ENCODE data around the gene MAMDC2. TPM values are rescaled to one million over a fixed set of nuclear protein-coding genes. Genes with fewer than 3 reads are reported as not detected.

The MAMDC2 gene
- total and polyA plus RNA-seq, 2 of the 4 experiments (the other 2 are of a cell fraction): 5.0 to 5.2 TPM

DNA sequence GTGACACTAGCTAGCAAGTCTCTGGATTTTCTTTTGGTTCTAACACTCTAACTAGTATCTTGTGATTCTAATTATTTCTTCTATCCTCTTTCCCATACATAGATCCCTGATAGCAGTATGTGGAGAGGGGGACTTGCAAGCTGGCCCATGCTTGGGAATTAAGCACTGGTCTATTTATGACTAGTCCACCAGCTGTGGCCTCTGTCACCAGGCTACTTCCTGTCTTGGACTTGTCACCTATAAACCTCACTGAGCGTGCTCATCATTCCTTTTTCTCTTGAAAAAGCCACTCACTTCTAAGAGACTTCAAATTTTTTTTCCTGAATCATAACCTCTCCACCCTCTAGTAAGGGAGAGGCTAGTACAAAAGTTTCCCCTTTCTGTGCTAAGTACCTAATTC is 32.3 kb upstream of the MAMDC2 start:
- ChIA-PET POLR2A (ENCODE audit: unreplicated experiment) (no interaction called here), CTCF (no interaction called here)
- Histone ChIP-seq H2AK5ac (ENCODE audit: low read depth, low read length) (no peak overlapping the region), H2BK20ac (ENCODE audit: low read depth, low read length) (no peak overlapping the region), H3K27me3 (ENCODE audit: control insufficient read depth, insufficient read depth, low read length) (no peaks in the 10 kb centered on the region), H2AFZ (replicated peaks; ENCODE audit: low read length, poor library complexity) (peak overlapping the region; percentile 67), H3K56ac (ENCODE audit: extremely low read depth, insufficient read depth, low read length) (no peak overlapping the region), H4K8ac (ENCODE audit: low read depth in 2 of 2, low read length in 2 of 2) (no peak overlapping the region), H3K4ac (ENCODE audit: low read depth, low read length) (no peak overlapping the region), H3K4me1 (ENCODE audit: control insufficient read depth, insufficient read depth, low read length) (peaks cover 11% of the 10 kb centered on the region), H3K36me3 (ENCODE audit: control insufficient read depth, insufficient read depth, low read length) (no peaks in the 10 kb centered on the region), H2AK9ac (replicated peaks; ENCODE audit: low read depth, low read length, poor library complexity) (no peak overlapping the region), H4K5ac (ENCODE audit: low read depth, low read length) (no peak overlapping the region; the same call in 1 of the 2 replicates), H3K27ac (ENCODE audit: insufficient read depth, low read length) (no peak overlapping the region), H4K91ac (ENCODE audit: insufficient read depth, low read depth, low read length) (no peak overlapping the region), H3K23ac (ENCODE audit: low read depth, low read length) (no peak overlapping the region), H4K20me1 (ENCODE audit: insufficient read depth, low read length) (no peaks in the 10 kb centered on the region), H3K18ac (ENCODE audit: low read depth, low read length) (peak overlapping the region; percentile 47; the same call in 1 of the 2 replicates), H3K79me1 (ENCODE audit: low read depth in 1 of 2, low read length in 2 of 2) (no peaks in the 10 kb centered on the region), H2BK120ac (ENCODE audit: low read depth, low read length) (no peak overlapping the region), H3K14ac (replicated peaks; ENCODE audit: low read depth, low read length) (no peak overlapping the region), H3K9ac (ENCODE audit: low read depth, low read length) (no peak overlapping the region), H3K9me1 (ENCODE audit: insufficient read depth, low read length) (0 out of 2 replicates have a peak, but pooled peaks cover 6% of the 10 kb centered on the region), H3K9me3 (ENCODE audit: control insufficient read depth, insufficient read depth, low read length) (no peaks in the 10 kb centered on the region), H2BK15ac (ENCODE audit: low read depth, low read length) (no peak overlapping the region), H3K4me2 (ENCODE audit: low read depth, low read length) (no peak overlapping the region), H2BK5ac (ENCODE audit: low read depth, low read length, poor library complexity, severe bottlenecking) (peak overlapping the region; percentile 20), H3K4me3 (ENCODE audit: insufficient read depth, low read depth, low read length) (no peak overlapping the region)
- DNase-seq (peak; percentile 37), ATAC-seq (ENCODE audit: low read depth) (no peak)
- dilution Hi-C loops (cut with HindIII; ENCODE audit: low sequenced_read_pairs, unreplicated experiment) (no loop called here), intact Hi-C loops (cut with micrococcal nuclease) (no loop called here), in situ Hi-C loops (cut with MboI; ENCODE audit: low sequenced_read_pairs) (no loop called here)
- no peak for TF ChIP-seq BHLHE40 (IDR thresholded peaks at IDR 0.05; ENCODE audit: low read depth, low read length)
- no peak for TF ChIP-seq POLR2A (IDR thresholded peaks at IDR 0.05; ENCODE audit: low read depth, low read length)
- no CpG with 5 or more reads among the region's 1 CpG for WGBS, 2 experiments (ENCODE audit: extremely low coverage in 2 of 2, insufficient read length in 1 of 2)
- BruUV-seq (replicated peaks): no TSS peak

Data from IMR-90 (cell line).